Daoy (cell line): Measurements from ENCODE around the gene SIRT5. TPM values are rescaled to one million over a fixed set of nuclear protein-coding genes. Genes with fewer than 3 reads are reported as not detected.

Experiments used
- DNase-seq: peaks from one replicate; pipeline ENCODE4 v3.0.0-alpha.2; 2015; ENCODE audit warnings: low read depth
- total RNA-seq: library from RNA; depleted of rRNA; stranded (reverse); fragments of >200 nt; shearing (Covaris generic); gene quantifications from 2 replicates; pipeline ENCODE4 v1.2.3, GENCODE V29; 2014

Gene SIRT5
- total RNA-seq, 1 experiment from 2014 or later, result 12.6 TPM

DNA sequence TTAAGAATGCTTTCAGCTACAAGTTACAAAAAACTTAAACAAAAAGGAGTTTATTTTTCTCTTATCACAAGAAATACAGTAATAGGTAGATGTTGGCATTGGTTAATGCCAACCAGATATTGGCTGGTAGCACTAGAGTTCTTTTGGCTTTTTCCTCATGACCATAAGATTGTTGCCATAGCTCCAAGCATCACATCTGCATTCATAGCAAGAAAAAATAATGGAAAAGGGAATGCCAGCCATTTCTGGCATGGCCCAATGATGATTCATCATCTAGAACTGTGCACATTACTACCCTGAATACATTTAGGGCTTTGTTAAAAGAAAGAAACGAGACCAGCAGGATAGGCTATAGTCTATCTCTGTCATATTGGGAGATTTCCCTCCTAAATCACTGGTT, 20.8 kb upstream of the SIRT5 start:
- DNase-seq, result no peak

- peak; percentile 50 for DNase-seq
Measured at GRCh38 chr6:13554929-13555333, 19.5 kb upstream of the SIRT5 start.

DNA sequence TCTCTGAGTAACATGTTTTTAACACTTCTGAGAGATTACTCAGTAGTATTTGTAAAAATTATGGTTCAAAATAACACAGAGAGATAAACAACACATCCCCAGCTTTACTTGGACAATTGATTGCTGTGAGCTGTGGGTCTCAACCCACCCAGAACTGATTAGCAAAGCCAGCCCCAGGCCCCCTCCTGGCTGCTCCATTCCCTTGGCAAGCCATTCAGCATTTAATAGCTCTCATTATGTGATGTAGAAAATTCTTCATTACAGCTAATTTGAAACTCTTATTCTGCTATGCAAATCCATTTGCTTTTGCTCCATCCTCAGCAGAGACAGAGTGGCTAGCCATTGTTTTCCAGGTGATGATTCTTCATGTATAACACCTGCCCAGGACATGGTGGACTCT, 16.6 kb upstream of the SIRT5 start:
- no peak for DNase-seq

GRCh38 chr6:13558718-13559117, 15.7 kb upstream of the SIRT5 start:
- no peak for DNase-seq

GRCh38 chr6:13559251-13559650, 15.2 kb upstream of the SIRT5 start:
- DNase-seq, result no peak

DNA sequence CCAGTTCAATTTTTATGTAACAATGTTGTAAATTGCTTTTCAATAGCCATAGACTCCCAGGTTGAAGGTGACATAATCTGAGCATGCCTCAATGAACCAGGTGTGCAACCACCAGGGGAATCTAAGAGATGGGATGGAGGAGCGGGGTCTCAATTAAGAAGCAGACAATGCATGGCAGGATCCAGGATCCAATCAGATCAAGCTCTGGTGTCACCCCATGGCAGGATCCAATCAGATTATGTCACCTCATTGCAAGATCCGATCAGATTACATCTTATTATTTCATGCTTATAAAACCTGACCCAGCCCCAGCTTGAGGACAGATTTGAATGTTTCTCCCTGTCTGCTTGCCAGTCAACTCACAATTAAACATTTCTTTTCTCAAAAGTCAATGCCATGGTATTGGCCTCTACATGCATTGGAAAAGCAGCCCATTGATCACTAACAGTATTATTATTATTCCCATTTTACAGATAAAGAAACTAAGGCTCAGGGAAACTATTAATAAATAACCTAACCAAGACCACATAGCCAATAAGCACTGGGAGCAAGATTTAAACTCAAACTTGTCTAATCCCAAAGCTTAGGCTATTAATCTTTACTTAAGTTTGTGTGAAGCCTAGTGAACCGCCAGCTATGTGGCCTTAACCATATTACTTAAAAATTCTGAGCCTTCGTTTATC, 14.3 kb upstream of the SIRT5 start:
- no peak for DNase-seq

- no peak for DNase-seq
Measured at GRCh38 chr6:13560651-13561044, 13.8 kb upstream of the SIRT5 start.

DNA sequence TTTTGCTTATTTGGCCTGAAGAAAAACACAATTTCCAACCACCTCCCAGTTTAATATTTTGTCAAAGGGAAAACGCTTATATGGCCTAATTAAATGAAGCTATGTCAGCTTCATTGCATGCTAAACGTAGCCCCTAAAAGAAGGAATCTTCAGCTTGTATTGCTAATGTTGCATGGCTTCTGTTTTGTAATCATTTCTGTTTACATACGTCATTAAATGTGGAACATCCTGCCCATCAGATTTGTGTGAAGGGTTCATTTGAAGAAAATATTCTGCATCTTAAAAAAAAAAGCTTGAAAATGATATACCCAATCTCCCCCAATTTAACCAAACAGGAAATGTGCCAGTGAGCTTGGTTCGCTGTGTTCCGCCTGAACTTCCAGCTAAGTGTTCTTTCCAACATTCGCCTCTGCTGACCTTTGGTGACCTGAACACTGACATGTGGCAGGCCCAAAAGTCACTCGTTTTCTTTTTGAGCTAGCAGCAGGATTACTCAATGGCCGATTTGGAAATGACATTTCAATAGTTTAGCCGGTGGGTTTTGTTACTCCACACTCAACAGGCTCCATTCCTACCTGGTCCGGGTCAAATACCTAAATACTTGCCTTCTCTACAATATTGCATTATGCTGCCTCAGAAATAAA, 12.7 kb upstream of the SIRT5 start:
- DNase-seq, result no peak

- DNase-seq, result no peak
Measured at GRCh38 chr6:13563009-13563408, 11.4 kb upstream of the SIRT5 start.

DNA sequence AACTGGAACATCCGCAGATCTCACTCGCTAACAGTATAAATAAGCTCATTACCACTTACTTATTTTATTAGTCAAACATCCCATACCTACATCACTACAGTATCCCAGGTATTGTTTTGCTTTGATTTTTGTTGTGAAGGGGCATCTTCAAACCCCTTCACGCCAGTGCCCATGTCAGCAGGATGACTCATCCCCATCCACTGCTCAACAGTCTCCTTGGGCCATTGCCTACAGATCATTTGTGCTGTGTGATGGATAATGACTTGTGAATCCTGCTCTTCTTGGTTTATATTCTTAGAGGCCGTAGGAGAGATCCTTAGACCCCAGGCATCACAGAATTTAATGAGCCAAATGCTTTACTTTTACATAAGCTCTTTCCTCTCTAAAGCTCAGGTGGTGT, 8.5 kb upstream of the SIRT5 start:
- no peak for DNase-seq

DNA sequence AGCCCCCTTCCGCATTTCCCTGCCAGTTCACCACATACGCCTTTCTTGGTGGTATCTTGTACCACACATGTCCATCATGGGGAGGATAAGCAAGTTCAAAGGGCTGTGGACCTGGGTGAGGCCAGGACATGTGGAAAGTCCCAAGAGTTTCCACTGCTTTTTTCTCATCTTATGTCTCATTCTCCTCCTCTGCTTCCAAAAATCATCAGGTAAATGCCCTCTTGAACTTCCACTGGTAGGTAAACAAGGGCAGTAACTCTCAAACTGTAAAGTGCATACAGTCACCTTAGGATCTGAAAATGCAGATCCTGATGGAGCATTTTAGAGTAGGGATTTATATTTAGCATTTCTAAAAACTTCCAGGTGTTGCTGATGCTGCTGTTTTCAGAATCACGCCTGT, 7.9 kb upstream of the SIRT5 start:
- DNase-seq, result no peak

GRCh38 chr6:13568970-13569369, 5.4 kb upstream of the SIRT5 start:
- no peak for DNase-seq

DNA sequence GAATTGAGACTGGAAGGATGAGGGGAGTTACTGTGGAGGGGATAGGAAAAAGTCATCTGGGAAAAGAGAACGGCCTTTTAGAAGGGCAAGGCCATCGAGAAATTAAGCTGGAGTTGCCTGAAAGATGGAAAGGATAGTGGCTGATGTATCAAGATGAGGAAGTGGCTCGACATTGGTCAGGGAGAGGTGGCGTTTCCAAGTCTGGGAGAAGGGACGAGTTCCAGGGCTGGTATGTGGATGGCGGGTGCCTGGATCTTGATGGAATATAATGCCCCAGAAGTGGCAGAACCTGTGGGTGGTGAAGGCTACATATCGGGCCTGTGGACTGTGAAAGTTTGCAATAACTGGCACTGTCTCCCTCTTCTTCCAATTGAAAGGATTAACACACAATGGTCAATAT, 2.2 kb upstream of the SIRT5 start:
- DNase-seq, result no peak

DNA sequence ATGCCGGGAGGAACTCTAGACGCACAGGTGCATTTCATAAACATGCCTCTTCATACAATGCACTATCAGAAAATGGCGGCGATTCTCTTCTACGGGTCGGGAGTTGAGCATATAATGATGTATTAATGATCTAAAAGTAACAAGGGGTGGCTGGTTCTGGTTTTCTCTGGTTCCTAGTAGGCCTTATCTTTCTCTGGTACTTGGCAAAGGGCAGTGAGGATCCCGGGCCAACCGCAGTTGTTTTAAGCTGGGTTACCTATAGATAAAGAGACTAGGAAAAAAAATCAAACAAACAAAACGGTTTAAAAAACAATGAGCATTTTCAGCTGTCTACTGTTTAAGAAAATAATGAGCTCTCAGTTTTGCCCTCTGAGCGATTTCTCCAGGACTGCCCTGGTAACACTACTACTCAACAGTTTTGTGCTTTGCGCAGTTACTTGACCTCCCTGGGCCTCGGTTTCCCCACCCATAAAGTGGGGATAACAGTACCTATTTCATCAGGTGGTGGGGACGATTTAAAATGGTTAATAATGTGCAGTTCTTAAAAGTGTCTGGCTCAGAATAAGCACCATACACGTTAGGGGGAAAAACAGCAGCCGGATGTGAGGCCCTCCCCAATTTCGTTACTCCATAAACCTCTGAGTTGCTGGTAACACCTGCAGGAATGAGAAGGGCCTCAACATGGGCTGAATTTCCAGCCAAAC, 1.3 kb upstream of the SIRT5 start:
- DNase-seq, result no peak

DNA sequence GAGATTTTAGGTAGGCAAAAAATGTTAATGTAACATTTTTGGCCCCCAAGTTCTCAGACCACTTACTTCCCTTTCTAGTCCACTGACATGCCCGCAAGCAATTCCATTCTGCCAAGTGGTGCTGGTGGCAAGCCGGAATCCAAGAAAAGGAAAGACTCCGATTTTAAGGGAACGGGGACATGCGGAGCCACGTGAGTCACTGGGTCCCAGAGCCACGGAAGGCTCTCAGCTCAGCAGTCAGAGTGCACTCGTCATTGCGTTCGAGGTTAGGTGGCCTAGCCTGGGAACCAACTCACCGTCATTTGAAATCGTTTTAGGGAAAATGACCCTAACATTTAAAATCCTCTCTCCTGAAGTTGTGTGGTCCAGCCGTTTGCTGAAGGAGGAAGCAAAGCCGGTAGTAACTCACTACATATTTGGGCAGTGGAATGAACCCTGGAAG, 711 bp upstream of the SIRT5 start:
- peak; percentile 75 for DNase-seq

DNA sequence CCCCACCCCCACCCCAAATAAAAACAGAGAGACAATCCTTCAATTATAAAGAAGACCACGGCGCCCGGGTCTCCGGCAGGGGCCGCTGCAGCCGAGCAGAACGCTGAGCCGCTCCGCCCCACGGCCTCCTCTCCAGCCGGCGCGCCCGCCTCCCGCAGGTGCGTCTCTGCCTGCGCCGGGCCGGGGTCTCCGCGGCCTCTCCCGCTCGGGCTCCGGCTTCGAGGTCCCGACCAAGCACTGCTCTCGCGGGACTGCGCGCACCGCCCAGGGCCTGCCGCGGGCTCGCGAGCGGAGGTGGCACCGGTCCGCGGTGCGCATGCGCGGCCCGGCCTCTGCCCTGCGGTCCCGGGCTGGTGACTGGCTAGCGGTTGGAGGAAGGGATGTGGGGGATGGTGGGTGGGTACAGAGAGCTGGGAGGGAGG, 241 bp upstream of the SIRT5 start:
- DNase-seq, result peak; percentile 99

DNA sequence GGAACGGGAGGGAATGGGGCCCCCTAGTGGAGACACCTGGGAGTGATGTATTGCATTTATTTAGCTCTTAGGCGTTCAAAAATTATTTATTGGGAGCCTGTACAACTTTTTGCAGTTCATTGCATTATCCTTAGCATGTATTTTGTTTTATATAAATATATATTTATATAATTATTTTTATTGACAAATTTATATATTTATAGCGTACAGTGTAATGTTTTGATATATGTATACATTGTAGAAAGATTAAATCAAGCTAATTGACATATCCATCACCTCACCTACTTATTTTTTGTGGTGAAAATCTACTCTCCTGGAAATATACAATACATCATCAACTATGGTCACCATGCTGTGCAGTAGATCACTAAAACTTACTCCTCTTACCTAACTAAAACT, 975 bp downstream of the SIRT5 start:
- no peak for DNase-seq

- DNase-seq, result no peak
Measured at GRCh38 chr6:13576017-13576416, 1.6 kb downstream of the SIRT5 start.

- no peak for DNase-seq
Measured at GRCh38 chr6:13577926-13578325, 3.5 kb downstream of the SIRT5 start.

DNA sequence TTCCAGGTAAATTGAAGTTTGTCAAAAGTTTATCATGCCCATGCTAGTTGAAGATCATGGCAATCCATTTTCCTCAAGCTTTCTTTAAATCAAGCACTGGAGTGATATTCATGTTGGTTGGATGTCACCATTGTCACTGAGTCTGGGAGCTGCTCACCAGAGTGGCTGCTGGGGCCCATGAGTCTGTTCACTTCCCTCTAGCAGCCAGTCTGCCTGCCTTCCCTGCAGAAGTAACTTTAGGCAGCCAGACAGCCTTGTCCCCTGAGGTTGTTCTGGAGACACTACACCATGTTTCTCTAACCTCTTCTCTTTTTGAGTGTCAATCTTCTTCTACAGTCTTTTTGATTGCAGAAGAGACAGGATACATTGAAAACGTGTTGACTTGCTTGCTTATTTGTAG, 5.5 kb downstream of the SIRT5 start:
- DNase-seq, result no peak

- no peak for DNase-seq
Measured at GRCh38 chr6:13581700-13582229, 7.4 kb downstream of the SIRT5 start.

GRCh38 chr6:13586603-13587542, 12.5 kb downstream of the SIRT5 start:
- DNase-seq, result no peak
